Erythroblast (primary cell): ENCODE measurements around the gene SYT13.

Experiments used
- GATA1 ChIP-seq: IDR thresholded peaks from 2 replicates; pipeline ENCODE4 v1.6.1; 2011; ENCODE audit warnings: low read depth, mild to moderate bottlenecking, control low read depth, low read length, moderate library complexity
- POLR2A ChIP-seq: IDR thresholded peaks from 2 replicates; pipeline ENCODE4 v1.6.1; 2011; ENCODE audit warnings: mild to moderate bottlenecking, low read length

GRCh38 chr11:45334410-45334809 lies 48.3 kb upstream of the SYT13 start:
- TF ChIP-seq POLR2A (no peak), GATA1 (no peak)
